ENCODE data around the gene SH3TC1. TPM values are rescaled to one million over a fixed set of nuclear protein-coding genes. Genes with fewer than 3 reads are reported as not detected.
A peak's percentile ranks its signal among the peaks of the same experiment; 100 is the strongest.

Gene SH3TC1
- total RNA-seq, 1 donor from 2014 or later = 50.6 TPM

GRCh38 chr4:8266508-8266907 is 67.4 kb downstream of the SH3TC1 start:
- Histone ChIP-seq H3K9me3 (no peaks in the 10 kb centered on the region), H3K4me3 (no peak overlapping the region), H3K27ac (no peak overlapping the region), H3K27me3 (no peaks in the 10 kb centered on the region), H3K36me3 (no peaks in the 10 kb centered on the region), H3K4me1 (peaks cover 13% of the 10 kb centered on the region)
- DNase-seq (ENCODE audit: extremely low spot score in 2 of 2) = no peak
- TF ChIP-seq POLR2AphosphoS5 (IDR thresholded peaks at IDR 0.05; ENCODE audit: insufficient read depth in 1 of 2, low read depth in 1 of 2) = no peak
- no peak for TF ChIP-seq CTCF (IDR thresholded peaks at IDR 0.05)
- no peak for TF ChIP-seq POLR2A (IDR thresholded peaks at IDR 0.05)
- intact Hi-C loops (cut with DNase I) = no loop called here

DNA sequence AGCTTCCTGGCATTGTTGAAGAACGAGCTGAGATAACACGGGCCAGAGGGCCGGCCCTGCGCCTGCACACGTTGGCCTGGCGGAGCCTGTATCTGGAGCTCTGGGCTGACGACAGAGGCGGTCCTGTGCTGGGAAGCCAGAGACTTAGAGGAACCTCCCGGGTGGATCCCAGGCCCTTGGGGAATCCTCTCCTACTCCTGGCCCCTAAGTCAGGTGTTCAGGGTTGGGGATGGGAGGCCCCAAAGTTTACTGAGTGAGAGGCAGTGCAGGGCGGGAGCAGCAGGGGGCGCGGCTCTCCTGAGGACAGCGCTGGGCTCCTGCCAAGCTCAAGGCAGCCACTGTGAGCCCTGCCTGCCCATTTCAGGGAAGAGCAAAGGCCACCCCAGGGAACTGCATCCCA is 68.0 kb downstream of the SH3TC1 start:
- Histone ChIP-seq H3K36me3 (no peaks in the 10 kb centered on the region), H3K27me3 (no peaks in the 10 kb centered on the region), H3K4me1 (peaks cover 19% of the 10 kb centered on the region), H3K9me3 (no peaks in the 10 kb centered on the region), H3K27ac (no peak overlapping the region), H3K4me3 (no peak overlapping the region)
- no peak for TF ChIP-seq POLR2A (IDR thresholded peaks at IDR 0.05)
- peak in 1 of 3 experiments; percentile 36 for TF ChIP-seq CTCF (IDR thresholded peaks at IDR 0.05)
- no peak for DNase-seq (ENCODE audit: extremely low spot score in 2 of 2)
- intact Hi-C loops (cut with DNase I) = no loop called here

- no peaks in the 10 kb centered on the region for H3K36me3 ChIP-seq
- H3K27ac ChIP-seq = no peak overlapping the region
- H3K9me3 ChIP-seq = no peaks in the 10 kb centered on the region
- no peak for DNase-seq (ENCODE audit: extremely low spot score in 2 of 2)
- no peak overlapping the region for H3K4me3 ChIP-seq
- intact Hi-C loops (cut with DNase I) = no loop called here
- no peaks in the 10 kb centered on the region for H3K27me3 ChIP-seq
- TF ChIP-seq POLR2AphosphoS5 (IDR thresholded peaks at IDR 0.05; ENCODE audit: insufficient read depth in 1 of 2, low read depth in 1 of 2) (no peak), CTCF (IDR thresholded peaks at IDR 0.05) (no peak), POLR2A (IDR thresholded peaks at IDR 0.05) (no peak)
- H3K4me1 ChIP-seq = peaks cover 30% of the 10 kb centered on the region
Observed at GRCh38 chr4:8268211-8268610, 69.1 kb downstream of the SH3TC1 start.

GRCh38 chr4:8268901-8269534 is 69.9 kb downstream of the SH3TC1 start:
- H3K27me3 ChIP-seq = no peaks in the 10 kb centered on the region
- no peaks in the 10 kb centered on the region for H3K36me3 ChIP-seq
- peaks cover 35% of the 10 kb centered on the region for H3K4me1 ChIP-seq
- intact Hi-C loops (cut with DNase I) = no loop called here
- peak overlapping the region; percentile 47 to 68 for H3K4me3 ChIP-seq
- H3K9me3 ChIP-seq = no peaks in the 10 kb centered on the region
- no peak for DNase-seq (ENCODE audit: extremely low spot score in 2 of 2)
- TF ChIP-seq POLR2AphosphoS5 (IDR thresholded peaks at IDR 0.05; ENCODE audit: insufficient read depth in 1 of 2, low read depth in 1 of 2) = no peak
- peak overlapping the region; percentile 89 for H3K27ac ChIP-seq

DNA sequence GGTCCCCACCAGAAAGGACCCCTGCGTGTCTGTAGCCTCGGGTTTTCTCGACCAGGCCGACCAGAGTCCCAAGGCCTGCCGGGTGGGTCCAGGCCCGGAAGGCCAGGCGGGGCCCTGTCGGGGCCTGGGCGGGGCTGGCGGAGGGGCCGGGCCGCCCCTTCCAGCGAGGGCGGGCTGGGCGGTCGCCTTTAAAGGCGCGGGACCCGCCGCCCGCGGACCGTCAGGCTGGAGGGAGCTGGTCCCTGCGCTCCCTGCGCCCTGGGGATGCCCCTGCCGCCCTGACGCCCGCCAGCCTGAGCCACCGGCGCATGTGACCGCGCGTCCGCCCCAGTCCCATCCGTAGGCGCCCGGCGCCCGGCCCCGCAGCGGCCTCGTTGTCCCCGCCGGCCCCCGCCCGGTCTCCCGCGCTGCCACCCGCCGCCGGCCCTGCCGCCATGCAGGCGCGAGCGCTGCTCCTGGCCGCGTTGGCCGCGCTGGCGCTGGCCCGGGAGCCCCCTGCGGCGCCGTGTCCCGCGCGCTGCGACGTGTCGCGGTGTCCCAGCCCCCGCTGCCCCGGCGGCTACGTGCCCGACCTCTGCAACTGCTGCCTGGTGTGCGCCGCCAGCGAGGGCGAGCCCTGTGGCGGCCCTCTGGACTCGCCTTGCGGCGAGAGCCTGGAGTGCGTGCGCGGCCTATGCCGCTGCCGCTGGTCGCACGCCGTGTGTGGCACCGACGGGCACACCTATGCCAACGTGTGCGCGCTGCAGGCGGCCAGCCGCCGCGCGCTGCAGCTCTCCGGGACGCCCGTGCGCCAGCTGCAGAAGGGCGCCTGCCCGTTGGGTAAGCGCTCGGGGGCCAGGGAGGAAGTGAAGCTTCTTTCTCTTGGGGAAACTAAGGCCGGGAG is 70.7 kb downstream of the SH3TC1 start, which contains the start of gene HTRA3:
TSS of gene HTRA3 (plus strand) at position 220 of the 883 bp plus-strand sequence. CDS start at position 435, 215 bp downstream.
- peaks cover 43% of the 10 kb centered on the region for H3K4me1 ChIP-seq
- peak within 1 kb of the TSS; percentile 47 to 68 for H3K4me3 ChIP-seq
- H3K27me3 ChIP-seq = no peaks in the 10 kb centered on the region
- no peaks in the 10 kb centered on the region for H3K9me3 ChIP-seq
- TF ChIP-seq POLR2AphosphoS5 (IDR thresholded peaks at IDR 0.05; ENCODE audit: insufficient read depth in 1 of 2, low read depth in 1 of 2) (peak in 1 of 2 donors; percentile 24), POLR2A (IDR thresholded peaks at IDR 0.05) (peak in 1 of 2 donors; percentile 79), CTCF (IDR thresholded peaks at IDR 0.05) (no peak)
- peak within 1 kb of the TSS; percentile 89 for H3K27ac ChIP-seq
- intact Hi-C loops (cut with DNase I) = loop anchor here (10.0 kb wide), 1 partner anchor 135 kb away; no protein-coding TSS in a partner anchor
- DNase-seq (ENCODE audit: extremely low spot score in 2 of 2) = no peak
- H3K36me3 ChIP-seq = no peaks in the 10 kb centered on the region

Measured in vagina (tissue), 2 donors.